Coronary artery (tissue), 2 donors: ENCODE data around the gene EPHX1.

Experiments used
- DNase-seq: peaks from one replicate; pipeline ENCODE4 v3.0.0-alpha.2; 2017; ENCODE audit warnings: low spot score
- H3K27ac ChIP-seq, 2 donors: fragments of 200-600 bp; sonication (generic); one replicate each; pipeline ENCODE4 v1.5.1; 2016 to 2019
- H3K4me3 ChIP-seq: fragments of 200-600 bp; sonication (generic); 2 replicates; pipeline ENCODE4 v1.5.1; 2016; ENCODE audit warnings: mild to moderate bottlenecking, moderate library complexity
- CTCF ChIP-seq: fragments of 200-600 bp; sonication (generic); IDR thresholded peaks from one replicate; pipeline ENCODE4 v1.5.1; 2019; ENCODE audit warnings: antibody characterized with exemption

EPHX1 gene

DNA sequence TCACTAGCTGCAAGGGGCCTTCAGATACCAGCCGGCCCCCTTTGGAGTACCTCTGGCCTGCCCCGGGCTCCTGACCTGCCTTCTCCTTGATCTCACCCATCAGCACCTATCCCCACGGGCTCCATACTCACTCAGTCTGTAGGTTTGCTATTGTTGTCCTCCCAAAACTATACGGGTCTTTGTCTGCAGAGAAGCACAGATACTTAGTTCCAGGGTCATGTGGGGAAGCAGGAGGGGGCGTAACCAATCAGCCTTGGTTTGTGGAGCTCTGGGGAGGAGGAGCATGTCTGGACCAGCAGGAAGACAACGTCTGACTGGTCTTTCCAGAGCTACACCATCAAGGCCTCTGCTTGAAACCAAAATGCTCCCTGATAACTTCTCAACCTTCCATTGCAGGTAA, 57.1 kb downstream of the EPHX1 start:
- no peak for TF ChIP-seq CTCF
- no peak for DNase-seq

GRCh38 chr1:225868631-225869330, 58.9 kb downstream of the EPHX1 start:
- Histone ChIP-seq H3K4me3 (no peak overlapping the region), H3K27ac (no peak overlapping the region)
- no peak for DNase-seq
- no peak for TF ChIP-seq CTCF

More for the DNA sequence above, 57.1 kb downstream of the EPHX1 start:
- H3K27ac ChIP-seq: no peak overlapping the region
- H3K4me3 ChIP-seq: no peak overlapping the region

- no peak overlapping the region for H3K27ac ChIP-seq
- H3K4me3 ChIP-seq: no peak overlapping the region
- no peak for TF ChIP-seq CTCF
- no peak for DNase-seq
Measured at GRCh38 chr1:225870911-225871310, 61.0 kb downstream of the EPHX1 start.

DNA sequence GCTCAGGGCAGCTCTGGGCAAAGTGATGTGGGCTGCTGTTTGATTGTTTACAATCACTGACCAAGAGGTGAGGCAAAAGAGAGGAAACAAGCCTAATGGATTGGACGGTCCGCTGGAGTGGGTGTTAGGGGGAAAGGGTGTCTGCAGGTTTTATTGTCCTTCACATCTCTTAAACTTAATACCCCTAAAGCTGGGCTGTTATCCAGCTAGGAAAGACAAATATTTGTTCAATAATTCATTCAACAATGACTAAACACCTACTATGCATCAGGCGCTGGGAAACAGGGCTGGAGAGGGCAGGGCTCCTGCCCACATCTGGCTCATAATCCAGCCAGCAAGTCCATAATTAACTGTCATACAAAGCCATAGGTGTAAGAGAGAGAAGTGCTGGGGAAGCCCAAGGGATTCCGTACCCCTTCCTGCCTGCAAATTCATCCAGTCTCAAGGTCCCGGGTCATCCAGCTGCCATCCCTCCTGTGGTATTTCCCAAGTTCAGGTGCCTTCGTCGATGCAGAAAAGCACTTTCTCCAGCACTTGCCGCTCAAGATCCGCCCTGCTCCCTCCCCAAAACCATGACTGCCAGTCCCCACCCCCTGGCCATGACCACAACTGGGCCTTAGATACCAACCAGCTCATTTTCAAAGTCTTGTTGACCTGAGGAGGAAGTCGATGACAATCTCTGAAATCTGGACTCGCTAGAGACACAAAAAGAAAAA, 61.6 kb downstream of the EPHX1 start:
- H3K27ac ChIP-seq: no peak overlapping the region
- no peak overlapping the region for H3K4me3 ChIP-seq
- DNase-seq: no peak
- TF ChIP-seq CTCF: no peak

DNA sequence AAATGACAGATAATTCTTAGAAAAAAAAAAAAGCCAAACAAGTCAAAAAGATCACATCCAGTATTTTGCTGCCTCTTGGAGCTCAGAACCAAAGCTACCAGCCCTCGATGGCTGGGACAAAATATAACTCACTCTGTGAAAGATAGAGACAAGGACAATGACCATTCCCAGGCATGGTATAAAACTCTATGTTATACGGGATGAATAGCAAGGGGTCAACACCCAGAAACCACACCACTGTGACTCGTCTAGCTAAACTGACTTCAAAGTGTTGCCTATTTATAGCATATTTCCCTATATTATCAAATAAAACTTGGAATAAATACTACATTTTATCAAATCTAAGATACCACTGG, 62.1 kb downstream of the EPHX1 start:
- H3K27ac ChIP-seq: no peak overlapping the region
- no peak for TF ChIP-seq CTCF
- DNase-seq: no peak
- H3K4me3 ChIP-seq: no peak overlapping the region

DNA sequence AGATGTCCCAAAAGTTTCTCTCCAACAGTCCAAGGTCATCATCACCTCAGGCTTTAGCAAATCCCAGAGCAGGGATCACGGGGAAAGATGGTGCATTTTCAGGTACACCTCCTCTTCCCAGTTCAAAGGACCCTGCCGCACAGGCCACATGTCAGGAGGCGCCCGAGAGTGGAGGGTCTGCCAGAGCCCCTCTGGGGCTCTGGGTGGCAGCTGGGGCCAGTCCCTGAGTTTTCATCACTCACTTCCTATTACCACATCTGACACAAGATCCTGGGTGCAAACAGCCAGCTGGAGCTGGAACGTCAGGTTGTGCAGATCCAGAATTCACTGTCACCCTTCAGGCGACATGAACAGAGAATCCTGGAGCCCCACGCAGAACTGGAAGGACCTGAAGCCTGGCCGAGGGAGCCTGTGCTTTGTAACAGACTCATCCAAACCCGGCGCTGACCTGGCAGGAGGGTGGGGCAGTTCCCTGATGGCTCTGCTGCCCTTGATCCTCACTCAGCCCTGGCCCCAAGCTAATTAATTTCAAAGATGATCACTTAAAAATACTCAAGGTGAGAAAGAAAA, 63.4 kb downstream of the EPHX1 start:
- no peak for TF ChIP-seq CTCF
- no peak for DNase-seq
- H3K27ac ChIP-seq: no peak overlapping the region
- H3K4me3 ChIP-seq: no peak overlapping the region

DNA sequence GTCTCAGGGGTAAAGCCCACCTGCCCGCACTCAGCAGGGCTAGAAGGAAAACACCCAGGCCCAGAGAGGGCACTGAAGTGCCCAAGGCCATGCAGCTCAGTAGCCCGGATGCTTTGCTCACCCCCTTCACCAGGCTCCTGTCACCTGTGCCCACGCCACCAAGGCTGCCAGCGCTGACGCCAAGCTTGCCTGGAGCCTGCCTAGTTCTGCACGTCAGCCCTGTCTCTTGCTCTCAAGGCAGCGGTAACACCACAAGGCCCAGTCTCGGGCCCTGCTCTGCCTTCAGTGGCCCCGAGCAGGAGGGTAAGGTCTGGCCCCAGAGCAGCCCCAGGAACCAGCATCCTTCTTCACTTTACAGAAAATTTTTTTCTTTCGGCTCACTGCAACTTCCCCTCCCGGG, 64.5 kb downstream of the EPHX1 start:
- TF ChIP-seq CTCF: no peak
- Histone ChIP-seq H3K4me3 (no peak overlapping the region), H3K27ac (no peak overlapping the region)
- DNase-seq: no peak
